Anterior cingulate cortex (tissue), 58 donors: ENCODE measurements around the gene OR2G6.
"Not testable (repeated sequence)": the region's sequence is repeated elsewhere in the genome, so short reads cannot be mapped to it uniquely, and the experiment has no call there.

Source experiments
- DNase-seq, 58 donors: peaks; one replicate each; lab custom pipeline; 2025; lab: John Stamatoyannopoulos, UW

Gene OR2G6

GRCh38 chr1:248573856-248574255 is 66.0 kb downstream of the OR2G6 start:
- DNase-seq = not testable (repeated sequence)

GRCh38 chr1:248574657-248575056 is 66.8 kb downstream of the OR2G6 start, which contains the start of gene OR2T34:
Gene OR2T34, minus strand, starts transcription at chr1:248574757. Its CDS starts 0 bp downstream, at chr1:248574757.
- DNase-seq = not testable (repeated sequence)

- DNase-seq = no peak
These were observed 68.5 kb downstream of the OR2G6 start for GRCh38 chr1:248576260-248576980.
